IMR-90 (cell line): ENCODE measurements around the gene KRTAP12-1.

Experiments
- CEBPB ChIP-seq: IDR thresholded peaks from 2 replicates; pipeline ENCODE4 v1.6.1; 2012; ENCODE audit warnings: low read depth, low read length, improper control_type of control experiment
- ELK1 ChIP-seq: fragments of 150-350 bp; IDR thresholded peaks from 2 replicates; pipeline ENCODE4 v1.6.1; 2016; ENCODE audit warnings: low read depth, mild to moderate bottlenecking, low read length, moderate library complexity, borderline replicate concordance
- RAD21 ChIP-seq: IDR thresholded peaks from 2 replicates; pipeline ENCODE4 v1.6.1; 2012; ENCODE audit warnings: low read length, improper control_type of control experiment
- TF ChIP-seq, protein P1 (sequence below): conservative IDR thresholded peaks from 2 replicates; pipeline ENCODE4 v1.5.1; 2012; ENCODE audit warnings: mild to moderate bottlenecking, low read depth, low read length, improper control_type of control experiment

- TF ChIP-seq ELK1 (no peak), CEBPB (no peak), RAD21 (no peak)
- TF ChIP-seq, protein P1, sequence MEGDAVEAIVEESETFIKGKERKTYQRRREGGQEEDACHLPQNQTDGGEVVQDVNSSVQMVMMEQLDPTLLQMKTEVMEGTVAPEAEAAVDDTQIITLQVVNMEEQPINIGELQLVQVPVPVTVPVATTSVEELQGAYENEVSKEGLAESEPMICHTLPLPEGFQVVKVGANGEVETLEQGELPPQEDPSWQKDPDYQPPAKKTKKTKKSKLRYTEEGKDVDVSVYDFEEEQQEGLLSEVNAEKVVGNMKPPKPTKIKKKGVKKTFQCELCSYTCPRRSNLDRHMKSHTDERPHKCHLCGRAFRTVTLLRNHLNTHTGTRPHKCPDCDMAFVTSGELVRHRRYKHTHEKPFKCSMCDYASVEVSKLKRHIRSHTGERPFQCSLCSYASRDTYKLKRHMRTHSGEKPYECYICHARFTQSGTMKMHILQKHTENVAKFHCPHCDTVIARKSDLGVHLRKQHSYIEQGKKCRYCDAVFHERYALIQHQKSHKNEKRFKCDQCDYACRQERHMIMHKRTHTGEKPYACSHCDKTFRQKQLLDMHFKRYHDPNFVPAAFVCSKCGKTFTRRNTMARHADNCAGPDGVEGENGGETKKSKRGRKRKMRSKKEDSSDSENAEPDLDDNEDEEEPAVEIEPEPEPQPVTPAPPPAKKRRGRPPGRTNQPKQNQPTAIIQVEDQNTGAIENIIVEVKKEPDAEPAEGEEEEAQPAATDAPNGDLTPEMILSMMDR = no peak
These were observed 26.4 kb upstream of the KRTAP12-1 start for GRCh38 chr21:44708213-44708865.
